K562 (cell line): ENCODE measurements around the gene RNF166. TPM values are rescaled to one million over a fixed set of nuclear protein-coding genes. Genes with fewer than 3 reads are reported as not detected.
A peak's percentile ranks its signal among the peaks of the same experiment; 100 is the strongest.

Experiments used
- ATAC-seq: fragments of 200-7000 bp; cut with Tn5 transposase; 3 replicates; pipeline ENCODE4 v1.9.1; 2020; ENCODE audit warnings: moderate library complexity
- BruUV-seq: library from RNA; stranded (reverse); fragments of 400-500 nt; replicated peaks from 2 replicates; lab custom pipeline; 2021; lab: Mats Ljungman, UMichigan
- CTCF ChIA-PET: fragments of 300-600 bp; formaldehyde crosslinking; extraction: SDS; loops from one replicate; lab custom pipeline; 2021; ENCODE audit warnings: low intra/inter-chr PET ratio; lab: Yijun Ruan, JAX
- POLR2A ChIA-PET: fragments of 300-600, 350-650 bp; sonication (Branson Sonifier 250); formaldehyde crosslinking; extraction: SDS; loops from one replicate; lab custom pipeline; 2021; ENCODE audit warnings: antibody characterized with exemption, inconsistent platforms; lab: Yijun Ruan, JAX
- DNase-seq, 4 experiments: peaks; one replicate each; pipeline versions ENCODE4 v3.0.0 to v3.0.0-alpha.2; 2011 to 2018; ENCODE audit warnings: low spot score in 3 of 4, mixed read lengths in 3 of 4; ENCODE audit errors: extremely low read depth in 1 of 4
- FAIRE-seq: peaks from 2 replicates; lab custom pipeline; 2011; peaks lifted over from hg19 to GRCh38; lab: Jason Lieb, UNC
- H2AFZ ChIP-seq: 2 replicates; pipeline ENCODE4 v1.6.0; 2011; ENCODE audit warnings: low read depth, low read length, control low read depth, inconsistent platforms
- H3K27ac ChIP-seq: fragments of 200-600 bp; 3 replicates; pipeline ENCODE4 v1.8.0; 2011; ENCODE audit warnings: low read depth, mild to moderate bottlenecking, control low read depth, inconsistent platforms, low read length, moderate library complexity, mixed read lengths; ENCODE audit errors: extremely low read depth
- H3K27me3 ChIP-seq, 2 experiments: fragments of 300-600 bp in 1 of 2; 2 replicates in 1 of 2; 3 replicates in 1 of 2; pipeline versions ENCODE4 v1.6.0 to v1.8.0; 2011; ENCODE audit warnings: inconsistent platforms in 2 of 2, low read length in 2 of 2, mild to moderate bottlenecking in 1 of 2, mixed read lengths in 1 of 2, moderate library complexity in 1 of 2; ENCODE audit not compliant: control insufficient read depth in 2 of 2, insufficient read depth in 2 of 2
- H3K36me3 ChIP-seq: fragments of 300-600 bp; 3 replicates; pipeline ENCODE4 v1.8.0; 2011; ENCODE audit warnings: mild to moderate bottlenecking, low read length, inconsistent platforms; ENCODE audit not compliant: control insufficient read depth, insufficient read depth
- H3K4me1 ChIP-seq, 2 experiments: fragments of 200-600 bp in 1 of 2; replicated peaks in 1 of 2; 2 replicates in 1 of 2; 3 replicates in 1 of 2; pipeline versions ENCODE4 v1.5.1 to v1.8.0; 2011; ENCODE audit warnings: inconsistent platforms in 2 of 2, low read length in 2 of 2, mild to moderate bottlenecking in 1 of 2, mixed read lengths in 1 of 2, moderate library complexity in 1 of 2; ENCODE audit not compliant: control insufficient read depth in 2 of 2, insufficient read depth in 2 of 2
- H3K4me2 ChIP-seq: 2 replicates; pipeline ENCODE4 v1.6.1; 2011; ENCODE audit warnings: low read length, control low read depth, inconsistent platforms, mixed read lengths; ENCODE audit not compliant: insufficient read depth
- H3K4me3 ChIP-seq: fragments of 200-600 bp; sonication (generic), shearing (Covaris generic); 2 replicates; pipeline ENCODE4 v1.5.1; 2016; ENCODE audit warnings: control low read depth, inconsistent platforms
- H3K79me2 ChIP-seq: fragments of 200-600 bp; 3 replicates; pipeline ENCODE4 v1.8.0; 2011; ENCODE audit warnings: low read length, inconsistent platforms; ENCODE audit not compliant: control insufficient read depth, insufficient read depth
- H3K9ac ChIP-seq, 2 experiments: 2 replicates each; pipeline versions ENCODE4 v1.6.0 to v1.6.1; 2011; ENCODE audit warnings: low read depth in 2 of 2, low read length in 2 of 2, control low read depth in 1 of 2, inconsistent platforms in 1 of 2, mild to moderate bottlenecking in 1 of 2, mixed read lengths in 1 of 2; ENCODE audit not compliant: insufficient read depth in 1 of 2
- H3K9me1 ChIP-seq: one replicate; pipeline ENCODE4 v1.6.0; 2011; ENCODE audit warnings: inconsistent platforms, mild to moderate bottlenecking, low read length, moderate library complexity; ENCODE audit not compliant: control insufficient read depth, insufficient read depth
- H3K9me3 ChIP-seq: replicated peaks from 2 replicates; pipeline ENCODE4 v1.5.1; 2011; ENCODE audit warnings: low read depth, low read length, inconsistent platforms; ENCODE audit not compliant: control insufficient read depth, insufficient read depth
- H4K20me1 ChIP-seq: replicated peaks from 2 replicates; pipeline ENCODE4 v1.6.1; 2011; ENCODE audit warnings: low read length, inconsistent platforms, mixed read lengths; ENCODE audit not compliant: control insufficient read depth, insufficient read depth
- FIP1L1 ChIP-seq: fragments of 200-400 bp; formaldehyde crosslinking; IDR thresholded peaks from 2 replicates; pipeline ENCODE4 v1.6.1; 2018; ENCODE audit warnings: mild to moderate bottlenecking, low read depth, low read length; ENCODE audit not compliant: poor library complexity, severe bottlenecking
- POLR2A ChIP-seq: fragments of 450-650 bp; conservative IDR thresholded peaks from 2 replicates; pipeline ENCODE4 v1.6.1; 2016
- POLR2G ChIP-seq: fragments of 200-400 bp; formaldehyde crosslinking; IDR thresholded peaks from 2 replicates; pipeline ENCODE4 v1.6.1; 2017; ENCODE audit warnings: low read depth, mild to moderate bottlenecking, antibody characterized with exemption, low read length, moderate library complexity
- RBFOX2 ChIP-seq: fragments of 200-400 bp; formaldehyde crosslinking; IDR thresholded peaks from 2 replicates; pipeline ENCODE4 v1.6.1; 2017; ENCODE audit warnings: low read depth, mild to moderate bottlenecking, low read length, moderate library complexity
- RHOXF2B ChIP-seq: fragments of 250-450 bp; sonication (Bioruptor Pico); conservative IDR thresholded peaks from 2 replicates; pipeline ENCODE4 v1.5.1; 2021
- WGBS: fragments of 100-300 bp; shearing (Covaris generic); methylation state at CpG from one replicate; pipeline ENCODE4 v1.1.6; 2016; ENCODE audit warnings: low coverage, mixed read lengths; ENCODE audit not compliant: insufficient coverage; ENCODE audit errors: missing lambda C conversion rate; 5-methylcytosine and 5-hydroxymethylcytosine counted together
- in situ Hi-C: fragments of 300-500 bp; cut with MboI; formaldehyde crosslinking; loops from 4 replicates; pipeline ENCODE4 v1.15.0; 2018; ENCODE audit warnings: inconsistent platforms, mixed read lengths
- intact Hi-C: fragments of 100-400 bp; cut with micrococcal nuclease; formaldehyde crosslinking; loops from 2 replicates; pipeline ENCODE4 v1.14.2; 2022
- polyA plus RNA-seq, 8 experiments: library from polyadenylated mRNA; depleted of rRNA in 4 of 8; stranded (reverse) in 5 of 8; unstranded in 3 of 8; fragments of >200 nt; fragmentation: Nextera tagmentation in 2 of 8; fragmentation: Illumina TruSeq in 1 of 8; extraction: Ambion mirVana in 2 of 8; extraction: Trizol in 1 of 8; gene quantifications; 2 replicates each; pipeline versions ENCODE4 v1.2.1 to v1.2.3, GENCODE V29; 2011 to 2014; ENCODE audit warnings: inconsistent platforms in 1 of 8, missing spikeins in 1 of 8
- total RNA-seq, 7 experiments: library from RNA; depleted of rRNA in 6 of 7; stranded (reverse); fragments of >200 nt in 6 of 7; fragmentation: Illumina TruSeq in 2 of 7; extraction: Trizol in 2 of 7; gene quantifications; 2 replicates each; pipeline versions ENCODE4 v1.2.1 to v1.2.3, GENCODE V29; 2011 to 2021; ENCODE audit warnings: low replicate concordance in 1 of 7

Gene RNF166
- total and polyA plus RNA-seq, 9 of the 15 experiments (the other 6 are each of a cell fraction or from before 2014, with no cell fraction given) = 0.56 to 60.3 (median 19.5) TPM

DNA sequence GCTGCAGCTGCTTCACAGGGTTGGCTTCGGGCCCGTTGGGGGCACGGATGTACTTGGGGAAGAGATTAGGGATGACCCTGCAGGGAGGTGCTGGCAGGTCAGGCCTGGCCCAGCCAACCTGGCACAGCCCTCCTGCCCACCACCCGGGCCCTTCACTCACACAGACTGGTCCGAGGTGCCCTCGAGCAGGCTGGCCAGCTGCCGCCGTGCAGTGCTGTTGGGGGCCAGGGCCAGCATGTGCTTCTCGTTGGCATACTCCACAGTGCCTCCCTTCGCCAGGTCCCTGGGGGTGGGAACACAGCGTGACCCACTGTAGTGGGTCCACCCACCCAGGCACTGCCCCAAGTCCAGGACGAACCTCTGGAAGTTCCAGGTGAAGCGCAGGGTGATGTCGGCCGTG lies 10.0 kb upstream of the RNF166 start:
- WGBS = 96% methylated on average over 15 of the region's 15 CpGs
- POLR2A ChIA-PET = interaction anchor here (0.5 to 3.3 kb wide), 6 partner anchors 9 to 1233 kb away, joined by 3 to 12 read pairs (median 3); no protein-coding TSS in a partner anchor
- in situ Hi-C loops (no loop called here), intact Hi-C loops (no loop called here)
- DNase-seq (peak in 1 of 4 experiments; percentile 13), FAIRE-seq (no peak), ATAC-seq (no peak)
- Histone ChIP-seq H3K4me1 (peaks cover 0 to 64% of the 10 kb centered on the region in 2 experiments; a peak in 1 of 5 replicates), H3K9ac (no peak overlapping the region), H3K36me3 (peaks cover 95% of the 10 kb centered on the region), H4K20me1 (peaks cover 16% of the 10 kb centered on the region; the same call in 1 of the 2 replicates), H3K27me3 (no peaks in the 10 kb centered on the region; a peak in 1 of 5 replicates), H3K4me3 (no peak overlapping the region), H3K27ac (no peak overlapping the region), H3K79me2 (peaks cover 5% of the 10 kb centered on the region), H3K9me3 (0 out of 2 replicates have a peak, but pooled peaks cover 2% of the 10 kb centered on the region), H3K9me1 (peaks cover 3% of the 10 kb centered on the region), H3K4me2 (no peak overlapping the region), H2AFZ (no peak overlapping the region)
- no TSS peak for BruUV-seq
- CTCF ChIA-PET = no interaction called here
- TF ChIP-seq POLR2G (peak; percentile 69), FIP1L1 (peak; percentile 5), RBFOX2 (peak; percentile 45; the same call in 1 of the 2 replicates), RHOXF2B (CRISPR knock-in tag) (no peak), POLR2A (0 out of 2 replicates have a peak, but pooled peaks have one; percentile 1)
